Progenitor cell of endocrine pancreas (in vitro differentiated cells): ENCODE data around the gene DYNLT3. TPM values are rescaled to one million over a fixed set of nuclear protein-coding genes. Genes with fewer than 3 reads are reported as not detected.
A peak's percentile ranks its signal among the peaks of the same experiment; 100 is the strongest.

Experiments used
- DNase-seq: peaks from one replicate; pipeline ENCODE4 v3.0.0; 2021; ENCODE audit warnings: low spot score; ENCODE audit not compliant: unreplicated experiment
- H3K27ac Mint-ChIP-seq: 2 replicates; pipeline ENCODE4 v1.8.0; 2021; ENCODE audit warnings: mild to moderate bottlenecking, moderate library complexity, mixed read lengths
- H3K27me3 Mint-ChIP-seq: 2 replicates; pipeline ENCODE4 v1.8.0; 2021; ENCODE audit warnings: mixed read lengths
- H3K36me3 Mint-ChIP-seq: 2 replicates; pipeline ENCODE4 v1.8.0; 2022; ENCODE audit warnings: mixed read lengths; ENCODE audit not compliant: insufficient read depth
- H3K4me1 Mint-ChIP-seq: 2 replicates; pipeline ENCODE4 v1.8.0; 2021; ENCODE audit warnings: low read depth, mixed read lengths
- H3K4me3 Mint-ChIP-seq: 2 replicates; pipeline ENCODE4 v1.8.0; 2021; ENCODE audit warnings: low read depth, mild to moderate bottlenecking, moderate library complexity, mixed read lengths
- H3K9me3 Mint-ChIP-seq: 2 replicates; pipeline ENCODE4 v1.8.0; 2021; ENCODE audit warnings: low read depth, mixed read lengths
- CTCF ChIP-seq: fragments of 200-600 bp; sonication (generic); IDR thresholded peaks from one replicate; pipeline ENCODE4 v1.5.0; 2021; ENCODE audit warnings: antibody characterized with exemption, mild to moderate bottlenecking; ENCODE audit not compliant: unreplicated experiment
- total RNA-seq: library from RNA; stranded (reverse); gene quantifications from 2 replicates; pipeline ENCODE4 v1.2.1, GENCODE V29; 2021

Gene DYNLT3
- total RNA-seq, 1 donor from 2014 or later, result 26.9 TPM

DNA sequence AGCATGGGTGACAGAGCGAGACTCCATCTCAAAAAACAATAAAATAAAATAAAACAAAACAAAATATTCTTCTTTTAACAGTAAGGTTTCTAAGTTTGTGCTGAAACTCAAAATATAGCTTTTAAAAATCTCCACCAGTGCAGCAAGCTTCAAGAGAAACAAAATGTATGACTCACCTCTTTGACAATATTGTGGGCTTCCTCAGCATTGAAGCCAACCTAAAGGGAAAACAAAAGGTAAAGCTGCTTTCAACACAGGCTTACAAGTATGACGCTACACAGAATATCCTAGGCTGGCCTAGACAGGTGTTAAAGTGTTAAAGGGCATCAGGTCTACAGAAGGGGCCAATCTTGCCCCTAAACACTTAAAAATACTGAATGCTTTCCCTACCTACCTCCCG lies 1.2 kb downstream of the DYNLT3 start:
- Mint-ChIP-seq H3K36me3 (peaks cover 11% of the 10 kb centered on the region), H3K9me3 (peaks cover 22% of the 10 kb centered on the region), H3K27me3 (no peaks in the 10 kb centered on the region), H3K4me1 (peaks cover 6% of the 10 kb centered on the region), H3K27ac (peak overlapping the region; percentile 43), H3K4me3 (peak overlapping the region; percentile 74)
- DNase-seq, result no peak
- TF ChIP-seq CTCF, result no peak

DNA sequence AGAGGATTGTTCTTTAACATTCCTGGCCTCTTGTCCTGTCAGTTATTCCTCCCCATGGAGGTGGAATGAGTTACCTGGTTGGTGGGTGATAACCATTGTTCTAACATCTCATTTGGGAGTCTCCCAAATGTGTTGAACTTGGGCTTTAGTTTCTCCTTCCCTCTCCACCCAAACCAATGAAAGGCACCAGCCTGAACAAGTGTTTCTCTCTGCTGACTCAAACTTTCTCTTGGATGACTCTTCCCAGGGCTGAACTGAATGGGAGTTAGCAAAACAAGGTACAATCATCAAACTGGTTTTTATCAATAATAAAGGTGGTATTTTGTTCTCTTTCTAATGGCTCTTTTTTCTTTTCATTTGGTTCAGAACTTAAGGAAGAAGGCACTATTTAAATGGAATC lies 2.7 kb downstream of the DYNLT3 start:
- H3K4me1 Mint-ChIP-seq, result peaks cover 6% of the 10 kb centered on the region
- H3K4me3 Mint-ChIP-seq, result no peak overlapping the region
- no peak for TF ChIP-seq CTCF
- DNase-seq, result no peak
- peaks cover 21% of the 10 kb centered on the region for H3K9me3 Mint-ChIP-seq
- H3K36me3 Mint-ChIP-seq, result peaks cover 14% of the 10 kb centered on the region
- H3K27ac Mint-ChIP-seq, result no peak overlapping the region
- no peaks in the 10 kb centered on the region for H3K27me3 Mint-ChIP-seq

GRCh38 chrX:37840931-37841330 lies 6.4 kb downstream of the DYNLT3 start:
- Mint-ChIP-seq H3K27ac (no peak overlapping the region), H3K9me3 (peaks cover 14% of the 10 kb centered on the region), H3K36me3 (peaks cover 15% of the 10 kb centered on the region), H3K4me1 (peaks cover 3% of the 10 kb centered on the region), H3K4me3 (no peak overlapping the region), H3K27me3 (no peaks in the 10 kb centered on the region)
- no peak for TF ChIP-seq CTCF
- DNase-seq, result no peak

GRCh38 chrX:37834937-37835336 lies 12.4 kb downstream of the DYNLT3 start:
- TF ChIP-seq CTCF, result no peak
- Mint-ChIP-seq H3K4me3 (no peak overlapping the region), H3K27me3 (no peaks in the 10 kb centered on the region), H3K36me3 (peaks cover 3% of the 10 kb centered on the region), H3K4me1 (no peaks in the 10 kb centered on the region), H3K27ac (no peak overlapping the region), H3K9me3 (peaks cover 3% of the 10 kb centered on the region)
- no peak for DNase-seq

DNA sequence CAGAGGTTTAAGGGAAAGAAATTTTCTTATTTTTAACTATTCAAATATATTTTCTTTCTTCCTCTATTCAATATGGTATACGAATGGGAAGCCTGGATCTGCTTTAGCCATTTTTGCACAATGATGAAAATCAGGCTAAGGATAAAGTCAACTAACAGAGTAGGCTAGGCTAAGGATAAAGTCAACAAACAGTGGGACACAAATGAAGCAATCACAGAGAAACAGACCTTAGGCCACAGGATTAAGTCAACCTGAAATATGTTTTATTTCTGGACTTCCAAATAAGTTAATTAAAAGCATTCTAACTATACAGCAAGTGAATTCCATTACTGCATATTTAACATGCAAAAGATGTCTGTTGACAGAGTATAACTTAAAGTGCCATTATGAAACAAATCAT lies 17.0 kb downstream of the DYNLT3 start:
- no peak for TF ChIP-seq CTCF
- no peaks in the 10 kb centered on the region for H3K36me3 Mint-ChIP-seq

GRCh38 chrX:37829721-37830120 lies 17.6 kb downstream of the DYNLT3 start:
- Mint-ChIP-seq H3K27me3 (no peaks in the 10 kb centered on the region), H3K36me3 (no peaks in the 10 kb centered on the region), H3K4me3 (no peak overlapping the region), H3K4me1 (peaks cover 5% of the 10 kb centered on the region), H3K9me3 (peaks cover 3% of the 10 kb centered on the region), H3K27ac (no peak overlapping the region)
- no peak for DNase-seq
- no peak for TF ChIP-seq CTCF

More for the DNA sequence above, 17.0 kb downstream of the DYNLT3 start:
- no peak for DNase-seq
- Mint-ChIP-seq H3K27ac (no peak overlapping the region), H3K4me3 (no peak overlapping the region), H3K27me3 (no peaks in the 10 kb centered on the region), H3K4me1 (no peaks in the 10 kb centered on the region), H3K9me3 (peaks cover 3% of the 10 kb centered on the region)
